GM21619 (cell line): ENCODE data around the gene VAMP8.
A peak's percentile ranks its signal among the peaks of the same experiment; 100 is the strongest.
"Not testable (repeated sequence)": the region's sequence is repeated elsewhere in the genome, so short reads cannot be mapped to it uniquely, and the experiment has no call there.

Experiments used
- ATAC-seq: cut with Tn5 transposase; IDR thresholded peaks from one replicate; pipeline ENCODE4 v1.9.1; 2021; ENCODE audit not compliant: unreplicated experiment

The VAMP8 gene

DNA sequence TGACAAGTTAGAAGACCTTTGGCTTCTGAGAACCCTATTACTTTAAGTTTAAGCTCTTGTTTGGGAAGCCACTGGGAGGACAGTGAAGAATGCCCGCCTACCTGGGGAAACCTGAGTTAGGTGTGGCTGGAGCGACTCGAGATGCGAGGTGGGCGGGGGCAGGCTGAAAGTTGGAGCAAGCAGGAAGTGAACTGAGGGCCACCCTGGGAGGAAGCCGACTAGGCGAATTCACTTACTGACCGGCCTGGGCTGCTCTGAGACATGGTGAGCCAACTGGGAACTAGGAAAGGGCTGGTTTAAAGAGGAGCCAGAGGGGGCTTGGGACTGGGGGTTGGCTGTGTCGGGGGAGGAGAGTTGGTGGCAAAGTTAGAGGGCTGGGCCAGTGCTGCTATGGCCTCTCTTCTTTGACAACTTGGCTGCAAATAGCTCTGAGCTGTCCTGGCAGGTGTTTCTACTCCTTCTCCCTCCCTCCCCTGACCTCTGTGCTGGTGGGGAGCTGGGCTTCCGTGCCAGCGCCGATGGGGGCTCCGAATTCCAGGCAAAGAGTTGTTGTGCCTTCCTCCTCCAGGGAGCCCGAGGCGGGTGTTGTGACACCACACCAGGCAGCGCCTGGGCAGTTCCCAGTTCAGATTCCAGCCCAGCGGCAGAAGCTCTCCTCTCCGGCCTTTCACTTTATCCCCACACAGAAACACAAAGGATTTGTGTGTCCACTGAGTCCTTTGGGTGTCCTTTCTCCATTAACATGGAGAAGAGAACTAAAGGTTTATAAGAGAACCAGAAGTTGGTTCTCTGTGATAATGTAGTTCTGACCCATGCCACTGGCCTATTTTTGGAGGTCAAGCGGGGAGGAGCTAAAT, at the start of gene VAMP8:
Gene VAMP8 (plus strand): TSS at position 201 of the 857 bp plus-strand sequence. CDS start 61 bp downstream, at position 262.
- ATAC-seq: peak; percentile 69

DNA sequence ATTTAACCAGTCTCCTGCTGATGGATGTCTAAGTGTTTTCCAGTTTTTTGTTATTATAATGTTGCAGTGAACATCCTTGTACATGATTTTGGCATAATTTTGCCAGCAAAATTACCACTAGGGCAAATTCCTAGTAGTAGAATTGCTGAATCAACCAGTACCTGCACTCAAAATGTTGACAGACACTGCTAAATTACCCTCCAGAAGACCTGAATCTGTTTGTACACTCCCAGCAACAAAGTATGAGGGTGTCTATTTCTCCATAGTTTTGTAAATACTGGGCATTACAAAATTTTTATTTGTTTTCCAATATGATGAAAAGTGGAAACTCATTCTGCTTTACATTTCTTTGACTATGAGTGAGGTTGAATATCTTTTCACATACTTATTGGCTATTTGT, 49.6 kb upstream of the VAMP8 start:
- ATAC-seq: no peak

- no peak for ATAC-seq
Observed at GRCh38 chr2:85528355-85528754, 49.0 kb upstream of the VAMP8 start.

DNA sequence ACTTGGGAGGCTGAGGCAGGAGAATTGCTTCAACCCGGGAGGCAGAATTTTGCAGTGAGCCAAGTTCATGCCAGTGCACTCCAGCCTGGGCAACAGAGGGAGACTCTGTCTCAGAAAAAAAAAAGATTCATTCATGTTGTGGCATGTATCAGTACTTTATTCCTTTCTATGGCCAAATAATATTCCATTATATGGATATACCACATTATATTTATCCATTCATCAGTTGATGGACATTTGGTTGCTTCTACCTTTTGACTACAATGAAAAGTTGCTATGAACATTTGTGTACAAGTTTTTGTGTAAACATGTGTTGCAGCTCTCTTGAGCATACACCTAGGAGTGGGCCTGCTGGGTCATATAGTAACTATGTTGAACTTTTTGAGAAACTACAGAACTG, 47.6 kb upstream of the VAMP8 start:
- no peak for ATAC-seq

- no peak for ATAC-seq
Observed at GRCh38 chr2:85531589-85531988, 45.8 kb upstream of the VAMP8 start.

DNA sequence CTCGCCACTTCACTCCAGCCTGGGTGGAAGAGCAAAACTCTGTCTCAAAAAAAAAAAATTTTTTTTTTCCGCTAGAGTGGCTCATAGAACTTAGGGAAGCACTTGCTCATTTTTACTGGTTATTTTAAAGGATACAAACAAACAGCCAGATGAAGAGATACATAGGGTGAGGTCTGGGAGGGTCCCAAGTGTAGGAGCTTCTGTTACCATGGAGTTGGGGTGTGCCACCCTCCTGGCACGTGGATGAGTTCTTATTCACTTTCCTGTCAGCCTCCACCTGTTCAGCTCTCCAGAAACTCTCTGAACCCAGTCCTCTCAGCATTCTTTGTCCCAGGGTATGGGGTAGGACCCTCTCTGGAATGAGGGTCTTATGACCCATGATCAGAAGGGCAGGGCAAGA, 43.3 kb upstream of the VAMP8 start:
- ATAC-seq: no peak

DNA sequence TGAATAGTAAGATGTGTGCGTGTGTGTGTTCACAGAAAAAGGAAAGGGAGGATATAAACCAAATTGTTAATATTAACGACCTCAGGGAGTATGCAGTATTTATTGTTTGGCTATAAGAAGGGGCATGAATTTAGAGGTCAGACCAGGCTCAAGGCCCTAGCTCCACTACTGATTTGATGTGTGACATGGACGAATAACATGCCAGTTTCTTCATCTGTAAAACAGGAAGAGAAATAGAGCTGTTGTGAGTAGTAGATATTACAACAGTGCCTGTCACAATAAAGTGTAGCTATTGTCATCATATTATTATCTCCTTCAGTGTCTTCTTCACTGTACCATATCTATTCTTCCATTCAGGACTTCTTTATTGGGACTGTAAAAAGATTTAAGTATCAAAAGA, 42.5 kb upstream of the VAMP8 start:
- ATAC-seq: no peak

GRCh38 chr2:85536479-85536878, 40.9 kb upstream of the VAMP8 start:
- ATAC-seq: no peak

GRCh38 chr2:85537600-85538506, 39.5 kb upstream of the VAMP8 start:
- ATAC-seq: no peak

DNA sequence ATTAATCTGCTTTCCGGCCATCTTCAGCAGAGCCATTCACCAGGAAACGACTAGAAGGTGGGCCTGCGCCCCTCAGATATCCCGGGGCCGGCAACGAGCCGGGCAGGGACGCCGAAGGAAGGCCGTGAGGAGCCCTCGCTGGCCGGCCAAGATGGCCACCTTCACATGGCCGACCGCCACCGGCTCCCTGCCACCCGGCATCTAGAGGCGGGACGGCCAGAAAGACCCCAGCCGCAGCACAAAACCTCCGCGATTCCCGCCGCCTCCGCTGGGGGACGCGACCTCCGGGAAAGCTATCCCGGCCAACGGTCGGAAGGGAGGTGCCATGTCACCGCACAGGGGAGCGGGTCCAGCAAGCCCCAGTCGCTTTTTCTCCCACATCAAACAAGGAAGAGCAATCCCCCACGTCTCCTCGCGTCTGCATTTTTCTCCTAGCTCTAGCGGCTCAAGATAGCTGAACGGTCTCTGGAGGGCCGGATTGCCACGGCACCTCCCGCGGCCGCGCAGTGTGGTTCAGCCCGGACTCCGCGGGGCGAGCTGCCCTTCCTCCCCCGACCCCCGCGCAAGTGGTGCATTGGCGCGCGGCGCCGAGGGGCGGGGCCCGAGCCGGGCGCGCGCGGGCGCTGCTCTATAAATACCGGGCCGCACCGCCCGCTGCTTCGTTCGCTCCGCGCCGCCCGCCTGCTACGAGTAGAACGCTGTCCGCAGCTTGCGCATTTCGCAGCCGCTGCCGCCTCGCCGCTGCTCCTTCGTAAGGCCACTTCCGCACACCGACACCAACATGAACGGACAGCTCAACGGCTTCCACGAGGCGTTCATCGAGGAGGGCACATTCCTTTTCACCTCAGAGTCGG, 38.7 kb upstream of the VAMP8 start, which contains the start of gene MAT2A:
Gene MAT2A (plus strand): TSS at position 662 of the 854 bp plus-strand sequence. CDS start 120 bp downstream, at position 782.
- peak; percentile 69 for ATAC-seq

DNA sequence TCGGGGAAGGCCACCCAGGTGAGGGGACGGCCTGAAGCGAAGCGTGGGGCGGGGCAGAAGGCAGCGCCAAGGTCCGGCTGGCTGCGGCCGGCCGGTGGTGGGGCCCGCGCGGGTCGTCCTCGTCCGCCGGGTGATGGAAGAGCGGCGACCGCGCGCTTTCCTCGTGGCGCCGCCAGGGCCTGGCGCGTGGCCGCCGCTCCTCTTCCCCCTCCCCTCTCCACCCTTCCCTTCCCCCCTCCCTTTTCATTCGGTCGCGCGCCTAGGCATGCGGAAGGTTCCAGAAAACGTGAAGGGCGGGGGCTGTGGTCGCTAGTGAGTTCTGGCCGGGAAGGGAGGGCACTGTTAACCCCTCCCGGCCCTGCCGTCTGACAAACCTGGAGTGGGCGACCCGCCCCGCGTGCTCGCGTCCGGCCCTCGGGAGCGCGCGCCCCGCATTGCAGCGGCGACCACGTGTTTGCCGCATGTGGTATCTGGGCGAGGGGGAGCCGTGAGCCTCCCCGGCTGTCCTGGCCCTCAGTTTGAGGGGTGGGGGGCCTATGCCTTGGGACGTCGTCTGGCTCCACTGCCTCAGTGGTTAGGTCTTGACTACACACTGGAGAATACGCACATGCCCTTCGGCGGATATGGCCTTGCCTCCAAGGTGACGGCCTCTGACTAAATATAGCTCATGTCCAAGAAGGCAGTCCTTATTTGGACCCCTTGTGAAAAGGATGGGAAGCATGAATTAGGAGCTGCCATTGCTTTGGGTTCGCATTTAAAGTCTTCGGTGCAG, 37.8 kb upstream of the VAMP8 start:
- ATAC-seq: peak; percentile 22

- no peak for ATAC-seq
Observed at GRCh38 chr2:85540133-85540648, 37.2 kb upstream of the VAMP8 start.

- ATAC-seq: no peak
Observed at GRCh38 chr2:85541262-85541661, 36.1 kb upstream of the VAMP8 start.

GRCh38 chr2:85541753-85542457, 35.5 kb upstream of the VAMP8 start:
- ATAC-seq: no peak

DNA sequence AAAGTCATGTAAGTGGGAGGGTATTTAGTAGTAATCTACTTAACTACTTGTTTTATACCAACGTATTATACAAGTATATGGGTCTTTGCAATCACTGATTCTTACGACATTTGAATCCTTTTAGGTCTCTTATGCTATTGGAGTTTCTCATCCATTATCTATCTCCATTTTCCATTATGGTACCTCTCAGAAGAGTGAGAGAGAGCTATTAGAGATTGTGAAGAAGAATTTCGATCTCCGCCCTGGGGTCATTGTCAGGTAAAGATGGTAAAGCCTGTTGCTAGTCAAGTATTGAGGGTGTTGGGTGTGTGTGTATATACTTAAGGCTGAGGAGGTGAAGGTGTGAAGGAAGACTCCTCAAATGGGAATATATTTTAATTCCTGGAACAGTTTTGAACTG, 34.6 kb upstream of the VAMP8 start:
- no peak for ATAC-seq

- ATAC-seq: not testable (repeated sequence)
Observed at GRCh38 chr2:85544254-85544691, 33.1 kb upstream of the VAMP8 start.

- ATAC-seq: not testable (repeated sequence)
Observed at GRCh38 chr2:85544915-85545779, 32.2 kb upstream of the VAMP8 start.

DNA sequence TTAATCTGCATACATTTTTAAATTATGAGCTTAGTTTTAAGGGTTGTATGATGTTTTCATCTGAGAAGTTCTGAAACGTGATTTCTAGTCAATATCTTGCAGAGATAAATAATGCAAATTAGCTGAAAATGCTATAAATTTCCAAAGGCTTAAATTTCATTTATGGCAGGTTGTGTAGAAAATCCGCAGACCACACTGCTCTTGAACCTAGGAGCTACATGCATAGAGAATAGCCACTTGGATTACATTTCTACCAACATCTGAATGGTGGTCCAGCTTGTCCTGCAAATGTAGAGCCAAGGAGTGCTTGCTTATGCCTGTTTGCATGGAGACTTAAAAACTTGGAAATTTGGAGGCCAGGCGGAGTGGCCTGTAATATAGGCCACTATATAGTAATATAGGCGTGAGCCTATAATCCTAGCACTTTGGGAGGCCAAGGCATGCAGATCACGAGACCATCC, 31.6 kb upstream of the VAMP8 start:
- ATAC-seq: no peak
